ENCODE data around the gene MYH10. TPM values are rescaled to one million over a fixed set of nuclear protein-coding genes. Genes with fewer than 3 reads are reported as not detected.

Gene MYH10
- polyA plus RNA-seq, 1 donor from 2014 or later: 61.1 TPM

- Histone ChIP-seq H3K27me3 (ENCODE audit: insufficient read depth, low read depth, low read length) (no peaks in the 10 kb centered on the region), H3K9me2 (ENCODE audit: insufficient read depth, low read length) (no peaks in the 10 kb centered on the region), H3K4me3 (ENCODE audit: low read length) (no peak overlapping the region), H3K9me3 (ENCODE audit: low read length) (no peaks in the 10 kb centered on the region), H3K9ac (ENCODE audit: low read length) (no peak overlapping the region), H3F3A (ENCODE audit: insufficient read depth, low read length, poor library complexity, severe bottlenecking) (no peaks in the 10 kb centered on the region), H3K36me3 (ENCODE audit: insufficient read depth, low read length) (peaks cover 7% of the 10 kb centered on the region), H3K27ac (ENCODE audit: low read length) (no peak overlapping the region), H3K79me2 (replicated peaks; ENCODE audit: insufficient read depth, low read length) (no peaks in the 10 kb centered on the region), H4K20me1 (ENCODE audit: insufficient read depth) (no peaks in the 10 kb centered on the region), H2AFZ (ENCODE audit: low read depth, low read length) (no peak overlapping the region), H3K4me2 (ENCODE audit: low read length) (no peak overlapping the region)
- TF ChIP-seq TAF1 (IDR thresholded peaks at IDR 0.05; ENCODE audit: low read depth) (no peak), MXI1 (conservative IDR thresholded peaks at IDR 0.05; ENCODE audit: poor library complexity, severe bottlenecking) (no peak)
- TF ChIP-seq, protein P1, sequence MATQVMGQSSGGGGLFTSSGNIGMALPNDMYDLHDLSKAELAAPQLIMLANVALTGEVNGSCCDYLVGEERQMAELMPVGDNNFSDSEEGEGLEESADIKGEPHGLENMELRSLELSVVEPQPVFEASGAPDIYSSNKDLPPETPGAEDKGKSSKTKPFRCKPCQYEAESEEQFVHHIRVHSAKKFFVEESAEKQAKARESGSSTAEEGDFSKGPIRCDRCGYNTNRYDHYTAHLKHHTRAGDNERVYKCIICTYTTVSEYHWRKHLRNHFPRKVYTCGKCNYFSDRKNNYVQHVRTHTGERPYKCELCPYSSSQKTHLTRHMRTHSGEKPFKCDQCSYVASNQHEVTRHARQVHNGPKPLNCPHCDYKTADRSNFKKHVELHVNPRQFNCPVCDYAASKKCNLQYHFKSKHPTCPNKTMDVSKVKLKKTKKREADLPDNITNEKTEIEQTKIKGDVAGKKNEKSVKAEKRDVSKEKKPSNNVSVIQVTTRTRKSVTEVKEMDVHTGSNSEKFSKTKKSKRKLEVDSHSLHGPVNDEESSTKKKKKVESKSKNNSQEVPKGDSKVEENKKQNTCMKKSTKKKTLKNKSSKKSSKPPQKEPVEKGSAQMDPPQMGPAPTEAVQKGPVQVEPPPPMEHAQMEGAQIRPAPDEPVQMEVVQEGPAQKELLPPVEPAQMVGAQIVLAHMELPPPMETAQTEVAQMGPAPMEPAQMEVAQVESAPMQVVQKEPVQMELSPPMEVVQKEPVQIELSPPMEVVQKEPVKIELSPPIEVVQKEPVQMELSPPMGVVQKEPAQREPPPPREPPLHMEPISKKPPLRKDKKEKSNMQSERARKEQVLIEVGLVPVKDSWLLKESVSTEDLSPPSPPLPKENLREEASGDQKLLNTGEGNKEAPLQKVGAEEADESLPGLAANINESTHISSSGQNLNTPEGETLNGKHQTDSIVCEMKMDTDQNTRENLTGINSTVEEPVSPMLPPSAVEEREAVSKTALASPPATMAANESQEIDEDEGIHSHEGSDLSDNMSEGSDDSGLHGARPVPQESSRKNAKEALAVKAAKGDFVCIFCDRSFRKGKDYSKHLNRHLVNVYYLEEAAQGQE (IDR thresholded peaks at IDR 0.05; ENCODE audit: borderline replicate concordance): no peak
Measured at GRCh38 chr17:8563024-8563776, 67.3 kb downstream of the MYH10 start.

GRCh38 chr17:8558144-8558543, 72.4 kb downstream of the MYH10 start:
- H3F3A ChIP-seq (ENCODE audit: insufficient read depth, low read length, poor library complexity, severe bottlenecking): no peaks in the 10 kb centered on the region
- H4K20me1 ChIP-seq (ENCODE audit: insufficient read depth): no peaks in the 10 kb centered on the region
- H3K27ac ChIP-seq (ENCODE audit: low read length): no peak overlapping the region
- H2AFZ ChIP-seq (ENCODE audit: low read depth, low read length): no peak overlapping the region
- no peaks in the 10 kb centered on the region for H3K27me3 ChIP-seq (ENCODE audit: insufficient read depth, low read depth, low read length)
- H3K9me3 ChIP-seq (ENCODE audit: low read length): no peaks in the 10 kb centered on the region
- H3K4me2 ChIP-seq (ENCODE audit: low read length): no peak overlapping the region
- no peak overlapping the region for H3K9ac ChIP-seq (ENCODE audit: low read length)
- H3K36me3 ChIP-seq (ENCODE audit: insufficient read depth, low read length): peaks cover 9% of the 10 kb centered on the region
- TF ChIP-seq, protein P1 (IDR thresholded peaks at IDR 0.05; ENCODE audit: borderline replicate concordance): no peak
- TF ChIP-seq CTCF (IDR thresholded peaks at IDR 0.05; ENCODE audit: poor library complexity, severe bottlenecking) (no peak), MXI1 (conservative IDR thresholded peaks at IDR 0.05; ENCODE audit: poor library complexity, severe bottlenecking) (no peak), EP300 (conservative IDR thresholded peaks at IDR 0.05; ENCODE audit: poor library complexity, severe bottlenecking) (no peak), POLR2AphosphoS5 (IDR thresholded peaks at IDR 0.05) (no peak), EZH2 (IDR thresholded peaks at IDR 0.05; ENCODE audit: borderline replicate concordance, insufficient read depth, low read length, poor library complexity, severe bottlenecking) (no peak), SMC3 (conservative IDR thresholded peaks at IDR 0.05; ENCODE audit: poor library complexity) (no peak), RAD21 (conservative IDR thresholded peaks at IDR 0.05) (no peak), TAF1 (IDR thresholded peaks at IDR 0.05; ENCODE audit: low read depth) (no peak)
- H3K79me2 ChIP-seq (replicated peaks; ENCODE audit: insufficient read depth, low read length): no peaks in the 10 kb centered on the region
- H3K9me2 ChIP-seq (ENCODE audit: insufficient read depth, low read length): no peaks in the 10 kb centered on the region
- H3K4me3 ChIP-seq (ENCODE audit: low read length): no peak overlapping the region

Data from neural cell (in vitro differentiated cells).